H1 (cell line): ENCODE measurements around the gene CACNA1C.

Source experiments
- CTCF ChIP-seq, 3 experiments: IDR thresholded peaks; 1 replicate in 2 of 3; 2 replicates in 1 of 3; pipeline versions ENCODE4 v1.5.1 to v1.6.1; 2011; ENCODE audit warnings: low read length in 3 of 3, mild to moderate bottlenecking in 3 of 3, inconsistent platforms in 2 of 3, low read depth in 1 of 3, moderate library complexity in 1 of 3; ENCODE audit not compliant: insufficient read depth in 1 of 3; ENCODE audit errors: control extremely low read depth in 1 of 3
- POLR2AphosphoS5 ChIP-seq: IDR thresholded peaks from 2 replicates; pipeline ENCODE4 v1.6.1; 2011; ENCODE audit warnings: low read depth, low read length
- TCF12 ChIP-seq: IDR thresholded peaks from 2 replicates; pipeline ENCODE4 v1.6.1; 2011; ENCODE audit warnings: low read depth, mild to moderate bottlenecking, low read length

DNA sequence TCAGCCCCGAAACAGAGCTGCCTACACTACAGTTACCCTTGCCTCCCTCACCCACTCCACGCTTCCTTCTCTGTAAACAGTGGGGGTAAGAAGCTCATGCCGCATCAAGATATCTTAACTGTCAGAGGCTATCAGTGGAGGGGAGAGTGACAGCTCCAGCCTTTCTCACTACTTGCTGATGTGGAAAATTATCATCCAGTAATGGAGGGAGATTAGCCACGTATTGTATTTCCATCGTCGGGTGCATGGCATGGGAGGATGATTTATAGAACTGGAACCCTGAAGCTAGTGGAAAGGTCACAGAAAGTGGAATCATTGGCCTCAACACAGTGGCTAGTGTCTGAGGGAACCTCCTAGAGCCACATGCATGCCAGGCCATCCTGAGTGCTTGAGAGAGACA lies 471.1 kb downstream of the CACNA1C start:
- TF ChIP-seq CTCF (IDR thresholded peaks at IDR 0.05; ENCODE audit: control extremely low read depth in 1 of 3, insufficient read depth in 1 of 3, low read depth in 1 of 3, low read length in 3 of 3): no peak
- no peak for TF ChIP-seq POLR2AphosphoS5
- TF ChIP-seq TCF12: no peak
